Skeletal muscle cell (primary cell): Measurements from ENCODE around the gene CCL8.
"Not testable (repeated sequence)": the region's sequence is repeated elsewhere in the genome, so short reads cannot be mapped to it uniquely, and the experiment has no call there.

Source experiments
- DNase-seq: peaks from one replicate; pipeline ENCODE4 v3.0.0-alpha.2; 2010; ENCODE audit warnings: low read depth
- H3K4me3 ChIP-seq: 2 replicates; pipeline ENCODE4 v1.5.1; 2011; ENCODE audit warnings: low read depth, mild to moderate bottlenecking, control low read depth, low read length, moderate library complexity

CCL8 gene

GRCh38 chr17:34311291-34311690 lies 7.9 kb upstream of the CCL8 start:
- no peak for DNase-seq
- no peak overlapping the region for H3K4me3 ChIP-seq

GRCh38 chr17:34312080-34312479 lies 7.2 kb upstream of the CCL8 start:
- DNase-seq: peak; percentile 27
- H3K4me3 ChIP-seq: no peak overlapping the region

GRCh38 chr17:34313164-34313563 lies 6.1 kb upstream of the CCL8 start:
- DNase-seq: peak; percentile 7
- no peak overlapping the region for H3K4me3 ChIP-seq

GRCh38 chr17:34314279-34314678 lies 5.0 kb upstream of the CCL8 start:
- no peak overlapping the region for H3K4me3 ChIP-seq
- DNase-seq: peak; percentile 66

- DNase-seq: no peak
- no peak overlapping the region for H3K4me3 ChIP-seq
These were observed 761 bp upstream of the CCL8 start for GRCh38 chr17:34318474-34318873.

- no peak for DNase-seq
- H3K4me3 ChIP-seq: no peak overlapping the region
These were observed 2.7 kb downstream of the CCL8 start for GRCh38 chr17:34321964-34322363.

- peak; percentile 73 for DNase-seq
These were observed 8.3 kb downstream of the CCL8 start for GRCh38 chr17:34327580-34327979.

GRCh38 chr17:34337701-34338100 lies 18.5 kb downstream of the CCL8 start:
- DNase-seq: no peak
- no peak overlapping the region for H3K4me3 ChIP-seq

More at GRCh38 chr17:34327580-34327979, 8.3 kb downstream of the CCL8 start:
- H3K4me3 ChIP-seq: not testable (repeated sequence)

- no peak for DNase-seq
- no peak overlapping the region for H3K4me3 ChIP-seq
These were observed 20.0 kb downstream of the CCL8 start for GRCh38 chr17:34339138-34339770.

GRCh38 chr17:34341916-34342315 lies 22.7 kb downstream of the CCL8 start:
- H3K4me3 ChIP-seq: no peak overlapping the region
- no peak for DNase-seq

- H3K4me3 ChIP-seq: no peak overlapping the region
- no peak for DNase-seq
These were observed 27.8 kb downstream of the CCL8 start for GRCh38 chr17:34347063-34347462.

GRCh38 chr17:34349751-34350150 lies 30.5 kb downstream of the CCL8 start:
- no peak overlapping the region for H3K4me3 ChIP-seq
- DNase-seq: no peak

GRCh38 chr17:34351096-34351495 lies 31.9 kb downstream of the CCL8 start:
- H3K4me3 ChIP-seq: no peak overlapping the region
- no peak for DNase-seq

- H3K4me3 ChIP-seq: no peak overlapping the region
- DNase-seq: no peak
These were observed 33.0 kb downstream of the CCL8 start for GRCh38 chr17:34352191-34352590.

- DNase-seq: no peak
- no peak overlapping the region for H3K4me3 ChIP-seq
These were observed 35.4 kb downstream of the CCL8 start for GRCh38 chr17:34354637-34355036.

GRCh38 chr17:34356194-34356593 lies 37.0 kb downstream of the CCL8 start, which contains the start of gene CCL13:
CCL13 (plus strand) TSS chr17:34356480; CDS start chr17:34356527, 47 bp downstream.
- DNase-seq: no peak

GRCh38 chr17:34357398-34357797 lies 38.2 kb downstream of the CCL8 start:
- DNase-seq: no peak
- H3K4me3 ChIP-seq: no peak overlapping the region

More at GRCh38 chr17:34356194-34356593, 37.0 kb downstream of the CCL8 start, which contains the start of gene CCL13:
- H3K4me3 ChIP-seq: no peak within 1 kb of the TSS

- H3K4me3 ChIP-seq: no peak overlapping the region
These were observed 39.4 kb downstream of the CCL8 start for GRCh38 chr17:34358631-34359030.

GRCh38 chr17:34360601-34361270 lies 41.5 kb downstream of the CCL8 start:
- DNase-seq: no peak
- no peak overlapping the region for H3K4me3 ChIP-seq

More at GRCh38 chr17:34358631-34359030, 39.4 kb downstream of the CCL8 start:
- DNase-seq: no peak

- peak; percentile 47 for DNase-seq
- no peak overlapping the region for H3K4me3 ChIP-seq
These were observed 42.3 kb downstream of the CCL8 start for GRCh38 chr17:34361478-34362061.
